Choroid plexus epithelial cell (primary cell): Measurements from ENCODE around the gene IER5.

Experiments used
- DNase-seq: peaks from one replicate; pipeline ENCODE4 v3.0.0-alpha.2; 2010; ENCODE audit warnings: low read depth
- H3K4me3 ChIP-seq: 2 replicates; pipeline ENCODE4 v1.5.1; 2011; ENCODE audit warnings: low read depth, mild to moderate bottlenecking, control low read depth, low read length, moderate library complexity
- CTCF ChIP-seq: conservative IDR thresholded peaks from 2 replicates; pipeline ENCODE4 v1.5.1; 2011; ENCODE audit warnings: low read depth, mild to moderate bottlenecking, control low read depth, inconsistent platforms, low read length, moderate library complexity

The IER5 gene

GRCh38 chr1:181121498-181121897 lies 33.0 kb downstream of the IER5 start:
- TF ChIP-seq CTCF, result no peak
- no peak for DNase-seq
- H3K4me3 ChIP-seq, result no peak overlapping the region

GRCh38 chr1:181122222-181122621 lies 33.7 kb downstream of the IER5 start:
- no peak for DNase-seq
- H3K4me3 ChIP-seq, result no peak overlapping the region
- no peak for TF ChIP-seq CTCF

GRCh38 chr1:181123173-181123572 lies 34.7 kb downstream of the IER5 start:
- no peak for TF ChIP-seq CTCF
- no peak overlapping the region for H3K4me3 ChIP-seq

GRCh38 chr1:181124291-181124751 lies 35.8 kb downstream of the IER5 start:
- H3K4me3 ChIP-seq, result no peak overlapping the region
- no peak for TF ChIP-seq CTCF
- no peak for DNase-seq

More at GRCh38 chr1:181123173-181123572, 34.7 kb downstream of the IER5 start:
- no peak for DNase-seq

- no peak for DNase-seq
- TF ChIP-seq CTCF, result no peak
- no peak overlapping the region for H3K4me3 ChIP-seq
Measured at GRCh38 chr1:181126289-181126688, 37.8 kb downstream of the IER5 start.

GRCh38 chr1:181126871-181127587 lies 38.5 kb downstream of the IER5 start:
- H3K4me3 ChIP-seq, result no peak overlapping the region
- peak; percentile 76 for DNase-seq
- no peak for TF ChIP-seq CTCF

GRCh38 chr1:181127898-181128453 lies 39.5 kb downstream of the IER5 start:
- H3K4me3 ChIP-seq, result no peak overlapping the region
- no peak for TF ChIP-seq CTCF
- no peak for DNase-seq
